GM23248 (cell line): ENCODE results near the gene GLT6D1.

Experiments
- EZH2 ChIP-seq: fragments of 200-600 bp; sonication (generic); IDR thresholded peaks from 2 replicates; pipeline ENCODE4 v1.6.1; 2018; ENCODE audit warnings: antibody characterized with exemption, mild to moderate bottlenecking; ENCODE audit not compliant: insufficient read depth, poor library complexity, severe bottlenecking
- EZH2phosphoT487 ChIP-seq: fragments of 200-600 bp; sonication (generic); IDR thresholded peaks from 2 replicates; pipeline ENCODE4 v1.6.1; 2018; ENCODE audit warnings: antibody characterized with exemption, moderate library complexity, mild to moderate bottlenecking, low read depth; ENCODE audit not compliant: insufficient read depth

GRCh38 chr9:135671591-135672041 lies 32.3 kb upstream of the GLT6D1 start:
- TF ChIP-seq EZH2 (no peak), EZH2phosphoT487 (no peak)
